Stimulated activated CD8-positive, alpha-beta memory T cell treated with anti-CD3 and anti-CD28 coated beads, Interleukin-2, amount 100 ng/mL, for 1 hour (primary cell): ENCODE measurements around the gene VPS35L.
"Not testable (repeated sequence)": the region's sequence is repeated elsewhere in the genome, so short reads cannot be mapped to it uniquely, and the experiment has no call there.

Experiments
- DNase-seq, 2 donors: peaks; one replicate each; pipeline ENCODE4 v3.0.0-alpha.2; 2020; ENCODE audit warnings: low read depth in 2 of 2

Gene VPS35L

DNA sequence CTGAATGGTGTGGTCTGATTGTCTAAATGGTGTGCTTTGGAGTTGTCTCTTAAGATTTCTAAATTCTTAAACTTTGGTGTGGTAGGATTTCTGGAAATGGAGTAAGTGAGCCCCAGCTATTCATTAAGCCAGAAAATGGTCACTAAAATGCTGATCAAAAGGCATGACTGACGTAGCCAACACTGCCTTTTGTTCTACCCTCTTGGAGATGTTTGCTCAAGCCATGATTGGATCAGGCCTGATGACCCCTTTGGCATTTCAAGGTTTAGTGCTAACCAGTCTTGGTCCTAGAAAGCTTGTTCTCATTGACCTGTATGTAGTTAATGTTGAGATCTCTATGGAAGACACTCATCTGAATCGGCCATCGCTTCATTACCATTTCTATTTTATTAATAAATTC, 94.5 kb downstream of the VPS35L start:
- DNase-seq, result no peak

DNA sequence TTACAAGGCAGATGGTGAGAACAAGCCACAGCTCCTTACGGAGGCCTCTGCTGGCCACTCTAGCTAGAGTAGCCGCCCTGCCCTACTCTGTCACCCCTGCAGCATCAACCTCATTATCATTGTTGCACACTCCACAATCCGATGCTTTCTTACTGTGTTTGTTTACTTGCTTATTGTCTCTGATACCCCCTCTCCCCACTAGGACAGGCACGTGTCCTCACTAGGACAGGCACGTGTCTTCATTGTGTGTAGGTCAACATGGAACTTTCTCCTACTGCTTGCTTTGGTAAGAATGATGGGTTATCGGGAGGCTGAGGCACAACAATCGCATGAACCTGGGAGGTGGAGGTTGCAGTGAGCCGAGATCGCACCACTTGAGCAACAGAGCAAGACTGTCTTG, 98.6 kb downstream of the VPS35L start:
- no peak for DNase-seq

DNA sequence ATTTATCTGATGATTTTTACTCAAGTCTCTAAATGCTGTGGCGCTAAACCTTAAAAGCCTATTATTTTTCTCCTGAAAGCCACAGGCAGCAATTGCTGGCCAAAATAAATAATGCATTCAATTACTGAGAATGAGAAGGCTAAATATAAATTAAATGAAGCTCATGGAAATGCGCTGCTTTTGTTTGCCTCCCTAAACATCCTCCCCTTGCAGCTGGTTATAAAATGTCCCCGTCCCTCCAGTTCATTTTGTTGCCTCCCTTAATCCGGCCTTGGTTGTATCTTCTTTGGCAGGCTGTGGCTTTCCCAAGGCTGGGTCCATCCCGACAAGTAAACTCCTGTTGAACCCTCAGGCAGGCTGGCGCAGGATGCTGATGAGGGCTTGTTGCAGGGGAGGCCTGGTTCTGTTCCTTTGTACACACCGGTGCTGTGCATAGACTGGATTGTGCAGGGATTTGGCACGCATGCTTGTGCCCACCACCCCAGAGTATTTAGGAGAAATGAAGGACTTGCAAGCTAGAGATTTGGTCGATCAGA, 99.8 kb downstream of the VPS35L start:
- DNase-seq, result no peak

DNA sequence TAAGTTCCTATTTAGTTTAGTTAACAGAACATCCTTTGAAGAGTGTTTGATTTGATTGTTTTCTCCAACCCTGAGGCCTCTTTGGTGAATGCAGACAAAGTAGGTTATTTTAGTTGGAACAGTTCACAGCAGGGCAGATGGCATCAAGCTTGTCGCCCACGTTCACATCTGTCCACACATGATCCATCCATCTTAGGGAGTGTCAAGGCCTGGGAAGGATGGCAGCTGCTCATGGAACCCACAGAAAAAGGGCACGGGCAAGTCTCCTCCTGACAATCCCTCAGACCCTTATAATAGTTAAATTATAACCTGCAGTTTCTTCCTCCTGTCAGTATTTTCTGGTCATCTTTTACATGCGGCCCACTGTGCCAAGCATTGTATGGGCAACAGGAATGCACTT, 102.3 kb downstream of the VPS35L start:
- no peak for DNase-seq

DNA sequence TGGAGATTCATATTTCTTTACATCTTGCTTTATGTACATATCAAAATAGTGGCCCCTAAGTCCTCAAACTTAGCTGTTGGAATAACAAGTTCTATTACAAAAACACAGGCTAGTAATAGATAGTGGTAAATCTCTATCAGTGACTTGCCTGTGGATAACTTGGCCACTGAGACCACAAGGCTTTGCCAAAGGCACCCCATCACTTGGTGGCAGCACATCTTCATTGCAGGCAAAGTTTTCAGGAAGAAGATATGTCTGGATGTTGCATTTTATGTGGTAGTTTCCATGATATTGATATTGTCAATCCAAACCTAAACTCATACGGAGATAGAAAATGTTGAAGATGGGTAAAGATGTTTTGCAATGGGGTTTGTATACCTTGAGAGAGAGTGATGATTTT, 104.1 kb downstream of the VPS35L start:
- no peak for DNase-seq

DNA sequence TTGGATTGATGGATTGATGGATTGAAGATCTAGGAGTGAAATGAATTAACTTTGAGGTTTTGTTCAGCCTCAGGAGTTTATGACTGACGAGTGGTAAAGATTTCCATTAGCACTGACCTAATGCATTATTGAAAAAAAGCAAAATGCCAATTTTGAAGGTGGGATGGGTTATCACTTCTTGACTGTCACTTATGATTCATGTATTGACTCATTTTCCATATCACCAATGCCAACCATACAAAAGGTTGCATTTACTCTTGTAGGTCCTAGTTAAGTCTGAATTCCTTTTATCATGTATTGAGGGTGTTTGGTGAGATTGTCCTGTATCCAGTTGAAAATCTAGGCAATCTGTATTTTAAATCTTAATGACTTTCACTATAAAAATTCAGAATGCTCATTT, 104.9 kb downstream of the VPS35L start:
- DNase-seq, result no peak

DNA sequence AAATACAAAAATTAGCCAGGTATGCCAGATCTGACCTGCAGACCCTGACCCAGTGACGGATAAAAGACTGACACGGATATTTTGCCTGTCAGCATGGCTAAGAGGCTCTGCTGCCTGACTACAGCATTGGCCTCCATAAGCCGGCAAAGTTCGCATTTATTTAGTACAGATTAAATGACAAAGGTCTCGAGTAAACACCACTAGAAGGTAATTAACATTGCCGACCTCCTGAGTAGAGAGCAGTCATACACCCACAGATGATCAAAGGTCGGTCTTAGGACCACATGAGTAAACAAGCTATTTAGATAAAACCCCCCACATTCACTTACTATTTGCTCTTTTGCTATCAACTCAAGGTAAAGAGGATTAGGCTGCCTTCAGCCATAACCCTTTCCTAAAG, 106.8 kb downstream of the VPS35L start:
- no peak for DNase-seq

DNA sequence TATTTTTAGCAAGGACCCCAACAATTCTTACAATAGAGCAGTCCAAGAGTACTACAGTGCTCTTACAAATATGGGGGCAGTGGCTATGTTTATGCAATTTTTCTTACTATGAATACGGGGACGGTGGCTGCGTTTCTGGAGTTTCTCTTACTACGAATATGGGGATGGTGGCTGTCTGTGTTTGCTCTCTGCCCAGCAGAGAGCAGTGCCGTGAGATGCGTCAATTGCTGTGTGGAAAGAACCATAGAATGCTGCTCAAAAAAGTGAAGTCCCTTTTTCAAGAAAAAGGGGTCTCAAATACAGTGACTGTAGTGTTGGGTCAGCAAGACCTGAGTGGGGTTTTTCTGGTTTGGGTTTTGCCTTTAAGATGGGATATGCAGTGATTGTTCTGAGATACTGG, 108.7 kb downstream of the VPS35L start:
- no peak for DNase-seq

DNA sequence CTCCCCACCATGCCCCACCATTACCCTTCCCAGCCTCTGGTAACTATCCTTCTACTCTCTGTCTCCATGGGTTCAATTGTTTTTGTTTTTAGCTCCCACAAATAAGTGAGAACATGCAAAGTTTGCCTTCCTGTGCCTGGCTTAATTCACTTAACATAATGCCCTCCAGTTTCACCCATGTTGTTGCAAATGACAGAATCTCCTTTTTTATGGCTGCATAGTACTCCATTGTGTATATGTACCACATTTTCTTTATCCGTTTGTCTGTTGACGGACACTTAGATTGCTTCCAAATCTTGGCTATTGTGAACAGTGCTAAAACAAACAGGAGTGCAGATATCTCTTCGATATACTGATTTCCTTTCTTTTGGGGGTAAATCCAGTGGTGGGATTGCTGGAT, 109.8 kb downstream of the VPS35L start:
- not testable (repeated sequence) for DNase-seq

DNA sequence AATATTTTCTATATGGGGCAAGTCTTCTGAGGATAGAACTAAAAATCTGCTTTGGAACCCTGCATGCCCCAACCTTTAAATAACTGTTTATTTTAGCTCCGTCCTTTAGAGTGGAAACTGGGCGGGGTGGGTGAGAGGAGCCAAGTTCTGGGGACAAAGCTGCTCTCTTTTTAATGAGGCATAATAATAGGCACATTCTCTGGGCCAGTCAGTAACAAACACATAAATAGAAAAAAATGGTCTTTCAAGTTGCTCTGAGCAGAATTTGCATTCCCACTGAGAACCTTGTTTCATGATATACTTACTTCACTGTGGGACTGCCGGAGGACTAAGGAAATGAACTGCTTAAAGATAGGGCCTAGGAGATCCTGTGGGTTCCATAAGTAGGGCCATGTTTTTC, 111.0 kb downstream of the VPS35L start:
- no peak for DNase-seq

DNA sequence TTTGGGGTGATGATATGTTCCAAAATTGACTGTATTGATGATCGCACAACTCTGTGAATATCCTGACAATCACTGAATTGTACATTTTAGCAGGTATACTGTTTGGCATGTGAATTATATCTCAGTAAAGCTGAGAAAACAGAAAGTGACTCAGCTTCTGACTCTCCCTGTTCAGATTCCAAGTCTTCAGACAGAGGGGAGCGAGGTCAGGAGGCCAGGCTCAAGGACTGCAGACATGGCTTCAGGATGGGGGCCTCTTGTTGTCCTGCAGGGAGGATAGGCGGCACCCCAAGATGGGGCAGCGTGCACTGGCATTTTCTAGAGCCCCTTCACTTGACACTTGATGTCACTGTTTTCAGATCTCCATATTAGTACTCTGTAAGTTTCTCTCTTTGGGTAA, 116.9 kb downstream of the VPS35L start:
- no peak for DNase-seq

DNA sequence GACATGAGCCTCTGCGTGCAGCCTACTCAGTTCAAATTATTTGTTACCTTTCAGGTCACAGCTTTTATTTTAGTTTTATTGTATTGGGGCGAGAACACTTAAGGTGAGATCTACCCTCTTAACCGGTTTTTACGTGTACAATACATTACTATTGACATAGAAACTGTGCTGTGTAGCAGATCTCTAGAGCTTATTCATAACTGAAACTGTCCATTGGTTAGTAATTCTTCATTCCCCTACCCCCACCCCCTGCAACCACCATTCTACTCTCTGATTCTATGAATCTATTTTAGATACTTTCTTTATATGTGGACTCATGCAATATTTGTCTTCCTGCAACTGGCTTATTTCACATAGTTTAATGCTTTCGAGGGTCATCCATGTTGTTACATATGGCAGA, 119.0 kb downstream of the VPS35L start:
- no peak for DNase-seq

DNA sequence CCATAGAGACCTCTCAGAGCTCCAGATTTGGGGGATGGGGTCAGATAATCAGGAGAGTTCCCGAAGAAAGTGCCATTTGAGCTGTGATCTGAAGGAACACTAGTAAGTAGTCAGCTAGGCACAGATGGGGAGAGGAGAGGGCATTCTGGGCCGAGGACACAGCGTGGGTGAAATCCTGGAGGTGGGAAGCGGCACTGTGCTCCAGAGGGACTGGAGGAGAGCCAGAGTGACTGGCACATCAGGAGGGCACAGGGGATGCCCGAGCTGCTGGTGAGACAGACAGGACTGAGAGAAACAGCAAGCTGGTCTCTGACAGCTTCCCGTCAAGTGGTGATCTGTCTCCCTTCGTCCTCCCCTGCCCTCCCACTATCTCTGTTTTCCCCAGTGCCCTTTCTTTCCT, 121.9 kb downstream of the VPS35L start:
- no peak for DNase-seq

DNA sequence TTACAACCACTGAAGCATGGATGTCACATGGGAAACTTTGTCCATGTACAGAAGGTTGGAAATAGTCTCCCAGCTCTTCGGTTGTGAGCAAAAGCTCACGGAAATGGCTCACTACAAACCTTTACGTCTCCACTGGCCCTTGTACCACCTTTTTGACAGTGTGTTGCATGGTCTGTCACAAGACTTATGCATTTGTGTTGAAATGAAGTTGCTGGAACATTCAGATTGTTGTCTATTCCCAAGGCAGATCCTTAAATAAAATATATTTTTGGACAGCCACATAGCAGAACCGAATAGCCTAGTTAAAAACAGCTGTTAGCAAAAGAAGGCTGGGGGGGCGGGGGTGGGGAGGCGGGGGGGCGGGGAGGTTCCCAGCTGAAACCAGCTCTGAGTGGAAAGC, 123.3 kb downstream of the VPS35L start:
- no peak for DNase-seq

DNA sequence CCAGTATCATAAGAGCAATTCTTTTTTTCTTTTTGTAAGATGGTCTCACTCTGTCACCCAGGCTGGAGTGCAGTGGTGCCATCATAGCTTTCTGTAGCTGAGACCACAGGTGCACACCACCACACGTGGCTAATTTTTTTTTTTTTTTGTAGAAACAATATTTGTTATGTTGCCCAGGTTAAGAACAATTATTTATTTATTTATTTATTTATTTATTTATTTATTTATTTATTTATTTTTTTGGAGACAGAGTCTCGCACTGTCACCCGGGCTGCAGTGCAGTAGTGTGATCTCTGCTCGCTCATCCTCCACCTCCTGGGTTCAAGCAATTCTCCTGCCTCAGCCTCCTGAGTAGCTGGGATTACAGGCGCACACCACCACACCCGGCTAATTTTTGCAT, 123.8 kb downstream of the VPS35L start:
- not testable (repeated sequence) for DNase-seq

DNA sequence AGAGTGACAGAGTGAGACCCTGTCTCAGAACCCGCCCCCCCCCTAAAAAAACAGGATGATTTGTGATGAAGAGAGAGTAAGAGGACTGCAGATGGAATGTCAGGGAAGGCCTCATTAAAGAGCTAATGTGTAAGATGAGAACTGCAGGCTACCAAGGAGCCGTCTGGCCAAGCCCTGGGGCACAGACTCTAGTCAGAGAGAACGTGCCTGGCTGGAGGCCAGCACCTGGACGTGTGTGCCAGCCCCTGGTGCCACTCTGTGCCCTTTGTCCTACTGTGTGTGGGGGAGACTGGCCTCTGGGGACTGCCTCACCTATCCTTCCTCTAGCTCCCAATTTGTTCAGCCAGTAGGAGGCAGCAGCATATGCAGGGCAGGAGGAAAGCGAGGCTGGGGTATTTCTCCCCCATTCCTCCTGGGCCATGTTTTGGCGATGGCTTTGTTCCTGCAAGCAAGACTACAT, 125.4 kb downstream of the VPS35L start:
- no peak for DNase-seq

DNA sequence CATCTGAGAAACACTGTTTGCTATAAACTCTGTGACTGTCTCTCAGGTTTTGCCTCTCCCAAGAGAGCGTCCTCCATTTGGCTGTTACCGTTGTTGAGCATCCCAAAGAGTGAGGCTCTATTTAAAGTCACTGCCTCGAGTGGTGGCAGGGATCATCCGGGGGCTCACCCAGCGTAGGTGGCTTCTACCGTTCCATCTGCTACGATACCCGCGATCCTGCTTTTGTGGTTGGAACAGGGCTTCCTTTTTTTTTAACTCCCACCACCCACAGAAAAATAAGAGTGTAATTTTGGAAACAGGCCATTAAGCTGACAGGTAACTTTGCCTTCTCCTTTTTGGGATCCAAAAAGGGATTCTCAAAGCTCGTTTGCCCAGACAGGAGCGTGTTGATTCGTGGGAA, 126.1 kb downstream of the VPS35L start:
- no peak for DNase-seq

DNA sequence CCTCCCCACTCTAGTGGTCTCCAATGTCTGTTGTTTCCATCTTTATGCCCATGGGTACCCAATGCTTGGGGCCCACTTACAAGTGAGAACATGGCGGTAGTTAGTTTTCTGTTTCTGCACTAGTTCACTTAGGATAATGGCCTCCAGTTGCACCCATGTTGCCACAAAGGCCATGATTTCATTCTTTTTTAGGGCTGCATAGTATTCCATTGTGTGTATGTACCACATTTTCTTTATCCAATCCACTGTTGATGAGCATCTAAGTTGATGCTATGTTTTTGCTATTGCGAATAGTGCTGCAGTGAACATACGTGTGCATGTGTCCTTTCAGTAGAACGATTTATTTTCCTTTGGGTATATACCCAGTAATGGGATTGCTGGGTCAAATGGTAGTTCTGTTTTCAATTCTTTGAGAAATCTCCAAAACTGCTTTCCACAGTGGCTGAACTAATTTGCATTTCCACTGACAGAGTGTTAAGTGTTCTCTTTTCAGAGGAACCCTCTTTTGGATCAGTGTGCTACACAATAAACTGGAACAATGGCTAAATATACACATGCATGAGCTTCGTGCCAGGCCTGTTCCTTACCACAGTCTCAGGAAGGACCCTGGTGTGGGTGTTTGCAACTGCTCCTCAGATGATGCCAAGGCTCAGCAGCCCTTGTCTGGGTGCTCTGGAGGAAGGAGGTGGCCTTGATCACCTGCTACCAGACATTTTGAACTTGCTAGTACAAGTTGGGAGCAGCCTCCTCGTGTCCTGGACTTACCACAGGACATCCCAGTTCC, 128.1 kb downstream of the VPS35L start:
- DNase-seq, result no peak

DNA sequence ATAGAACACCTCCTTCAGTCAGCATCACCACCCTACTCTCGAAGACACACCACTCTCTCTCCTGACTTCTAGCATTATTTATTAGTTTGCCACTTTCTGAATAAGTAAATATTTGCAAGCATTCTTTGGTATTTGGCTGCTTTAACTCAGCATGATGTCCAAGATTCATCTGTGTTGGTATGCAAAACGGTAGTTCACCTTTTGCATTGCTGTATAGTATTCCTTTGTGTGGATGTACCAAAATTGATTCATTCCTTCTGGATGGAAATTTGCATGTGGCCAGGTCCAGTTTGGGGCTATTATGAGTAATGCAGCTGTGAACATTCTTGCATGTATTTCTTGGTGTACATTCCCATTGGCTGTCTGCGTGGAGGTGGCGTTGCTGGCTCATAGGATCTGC, 129.7 kb downstream of the VPS35L start:
- no peak for DNase-seq

DNA sequence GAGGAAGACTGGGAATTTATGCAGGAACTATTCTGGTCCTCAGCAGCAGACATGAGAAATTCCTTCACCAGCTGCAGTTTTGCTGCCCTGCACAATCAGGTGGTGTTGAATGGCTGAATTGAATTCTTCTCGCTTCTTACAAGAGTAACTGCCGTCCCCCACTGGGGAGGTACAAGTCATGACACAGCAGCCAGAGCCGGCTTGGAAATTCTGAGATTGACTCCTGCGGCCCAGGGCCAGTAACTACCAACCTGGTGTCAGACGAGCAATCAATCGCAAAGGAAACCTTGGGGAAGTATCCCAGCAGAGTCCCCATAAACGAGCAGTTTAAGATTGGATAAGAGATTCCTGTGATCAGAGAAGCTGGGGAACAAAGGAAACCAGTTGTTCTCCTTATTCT, 131.8 kb downstream of the VPS35L start:
- DNase-seq, result no peak

DNA sequence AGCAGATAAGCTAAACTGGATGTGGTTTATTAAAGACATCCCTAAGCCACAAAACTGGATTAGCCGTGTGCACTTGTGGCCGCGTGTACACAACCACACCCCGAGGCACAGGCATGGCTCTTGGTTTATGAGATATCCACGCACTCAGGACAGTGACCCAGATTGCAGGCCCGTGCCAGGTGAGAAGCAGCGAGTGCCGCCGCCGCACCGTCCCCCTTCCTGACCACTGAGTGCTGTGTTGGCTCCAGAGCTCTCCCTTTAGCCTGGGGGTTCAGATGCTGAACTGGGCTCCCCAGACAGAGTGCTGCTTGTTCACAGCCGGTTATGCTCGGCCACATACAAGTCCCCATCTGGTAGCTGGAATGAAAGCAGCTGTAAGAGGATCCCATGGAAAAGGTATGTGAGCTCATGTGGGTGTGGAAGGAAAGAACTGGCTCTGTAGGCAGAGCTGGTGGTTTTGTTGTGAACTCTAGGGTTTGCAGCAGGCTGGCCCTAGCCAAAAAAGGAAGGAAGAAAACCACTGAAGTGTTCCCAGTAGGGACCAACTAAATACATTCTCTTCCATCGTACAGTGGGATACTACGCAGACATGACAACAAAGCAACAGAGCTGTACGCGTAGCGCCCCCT, 133.0 kb downstream of the VPS35L start:
- no peak for DNase-seq

DNA sequence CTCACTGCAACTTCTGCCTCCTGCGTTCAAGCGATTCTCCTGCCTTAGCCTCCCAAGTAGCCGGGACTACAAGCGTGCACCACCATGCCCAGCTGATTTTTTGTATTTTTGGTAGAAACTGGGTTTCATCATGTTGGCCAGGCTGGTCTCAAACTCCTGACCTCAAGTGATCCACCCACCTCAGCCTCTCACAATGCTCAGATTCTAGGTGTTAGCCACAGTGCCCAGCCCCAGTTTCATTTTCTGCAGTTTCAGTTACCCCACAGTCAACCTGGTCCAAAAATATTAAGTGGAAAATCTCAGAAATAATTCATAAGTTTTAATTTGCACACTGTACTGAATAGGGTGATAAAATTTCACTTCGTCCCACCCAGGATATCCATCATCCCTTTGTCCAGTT, 133.8 kb downstream of the VPS35L start:
- DNase-seq, result no peak

DNA sequence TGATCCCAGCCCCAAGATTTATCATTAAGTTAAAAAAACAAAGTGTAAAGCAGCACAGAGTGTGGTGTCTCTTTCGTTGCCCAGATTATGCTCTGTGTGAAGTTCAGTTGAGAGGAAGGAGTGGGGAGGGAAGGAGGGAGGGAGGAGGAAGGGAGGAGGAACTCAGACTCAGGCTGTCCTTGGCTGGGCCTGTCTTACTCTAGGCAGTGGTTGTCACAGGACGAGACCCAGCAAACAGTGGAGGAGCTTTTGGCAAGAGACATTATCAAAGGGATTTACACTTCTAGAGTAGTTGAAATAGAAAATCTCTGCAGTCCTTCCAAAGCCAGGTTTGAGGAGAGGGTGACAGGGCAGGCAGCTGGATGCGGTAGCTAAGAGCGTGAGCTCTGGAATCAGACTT, 134.7 kb downstream of the VPS35L start:
- DNase-seq, result no peak
